ENCODE data around the gene SMG9. TPM values are rescaled to one million over a fixed set of nuclear protein-coding genes. Genes with fewer than 3 reads are reported as not detected.

The SMG9 gene
- total and polyA plus RNA-seq, 2 of the 13 experiments (the other 11 are each of a cell fraction or from before 2014, with no cell fraction given), result 16.1 to 18.7 TPM

DNA sequence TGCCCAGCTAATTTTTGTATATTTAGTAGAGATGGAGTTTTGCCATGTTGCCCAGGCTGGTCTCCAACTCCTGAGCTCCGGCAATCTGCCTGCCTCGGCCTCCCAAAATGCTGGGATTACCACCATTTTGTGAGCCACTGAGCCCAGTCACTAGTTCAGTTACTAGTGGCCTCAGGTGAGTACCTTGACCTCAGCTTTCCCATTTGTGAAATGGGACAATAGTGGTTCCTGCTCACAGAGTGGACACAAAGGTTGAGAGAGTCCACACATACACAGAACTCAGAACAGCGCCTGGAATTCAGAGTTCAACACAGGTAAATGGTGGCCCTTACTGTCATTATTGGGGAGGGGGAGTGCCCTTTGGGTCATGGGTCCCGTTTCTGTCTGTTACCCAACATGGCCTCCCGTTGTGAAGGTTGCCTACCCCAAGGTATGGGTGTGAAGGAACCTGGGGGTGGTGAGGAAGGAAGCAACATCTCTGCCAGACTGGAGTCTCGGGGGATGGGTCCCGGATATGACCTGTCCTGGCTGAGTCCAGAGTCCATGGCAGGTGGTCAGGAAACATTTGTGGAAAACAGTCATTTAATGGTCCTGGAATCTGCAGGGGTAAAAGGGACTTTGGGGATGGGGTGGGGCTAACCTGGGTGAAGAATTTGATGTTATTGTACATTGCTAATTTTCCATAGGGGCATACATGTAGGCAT, 50.6 kb downstream of the SMG9 start (continued):
- TF ChIP-seq, protein P1, sequence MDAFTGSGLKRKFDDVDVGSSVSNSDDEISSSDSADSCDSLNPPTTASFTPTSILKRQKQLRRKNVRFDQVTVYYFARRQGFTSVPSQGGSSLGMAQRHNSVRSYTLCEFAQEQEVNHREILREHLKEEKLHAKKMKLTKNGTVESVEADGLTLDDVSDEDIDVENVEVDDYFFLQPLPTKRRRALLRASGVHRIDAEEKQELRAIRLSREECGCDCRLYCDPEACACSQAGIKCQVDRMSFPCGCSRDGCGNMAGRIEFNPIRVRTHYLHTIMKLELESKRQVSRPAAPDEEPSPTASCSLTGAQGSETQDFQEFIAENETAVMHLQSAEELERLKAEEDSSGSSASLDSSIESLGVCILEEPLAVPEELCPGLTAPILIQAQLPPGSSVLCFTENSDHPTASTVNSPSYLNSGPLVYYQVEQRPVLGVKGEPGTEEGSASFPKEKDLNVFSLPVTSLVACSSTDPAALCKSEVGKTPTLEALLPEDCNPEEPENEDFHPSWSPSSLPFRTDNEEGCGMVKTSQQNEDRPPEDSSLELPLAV (CRISPR knock-in tag; conservative IDR thresholded peaks at IDR 0.05; ENCODE audit: low read depth), result no peak
- TF ChIP-seq MLX (CRISPR knock-in tag; IDR thresholded peaks at IDR 0.05) (no peak), PRDM4 (CRISPR knock-in tag; IDR thresholded peaks at IDR 0.05; ENCODE audit: borderline replicate concordance) (no peak), SMAD3 (CRISPR knock-in tag; IDR thresholded peaks at IDR 0.05) (no peak), ATRX (CRISPR knock-in tag; IDR thresholded peaks at IDR 0.05; ENCODE audit: borderline replicate concordance) (no peak), EP300 (IDR thresholded peaks at IDR 0.05; ENCODE audit: low read depth in 2 of 2, low read length in 2 of 2) (peak in 1 of 2 experiments; percentile 47; a peak in 1 of 4 replicates), EP300 (CRISPR knock-in tag; IDR thresholded peaks at IDR 0.05; ENCODE audit: borderline replicate concordance) (0 out of 2 replicates have a peak, but pooled peaks have one; percentile 52), NCOA5 (CRISPR knock-in tag; IDR thresholded peaks at IDR 0.05) (no peak), HNRNPLL (IDR thresholded peaks at IDR 0.05; ENCODE audit: low read depth, low read length, poor library complexity, severe bottlenecking) (no peak), ZNF232 (CRISPR knock-in tag; IDR thresholded peaks at IDR 0.05; ENCODE audit: borderline replicate concordance) (no peak), AKAP8 (CRISPR knock-in tag; IDR thresholded peaks at IDR 0.05) (no peak), ZNF280B (CRISPR knock-in tag; IDR thresholded peaks at IDR 0.05; ENCODE audit: borderline replicate concordance) (no peak), TEAD2 (CRISPR knock-in tag; IDR thresholded peaks at IDR 0.05) (no peak), ZFX (CRISPR knock-in tag; IDR thresholded peaks at IDR 0.05; ENCODE audit: low read depth) (no peak), STAT5B (CRISPR knock-in tag; IDR thresholded peaks at IDR 0.05) (no peak), FIP1L1 (IDR thresholded peaks at IDR 0.05; ENCODE audit: borderline replicate concordance, insufficient read depth, low read depth, low read length) (no peak), ZNF333 (CRISPR knock-in tag; IDR thresholded peaks at IDR 0.05; ENCODE audit: borderline replicate concordance) (no peak)
- TF ChIP-seq, protein P2, sequence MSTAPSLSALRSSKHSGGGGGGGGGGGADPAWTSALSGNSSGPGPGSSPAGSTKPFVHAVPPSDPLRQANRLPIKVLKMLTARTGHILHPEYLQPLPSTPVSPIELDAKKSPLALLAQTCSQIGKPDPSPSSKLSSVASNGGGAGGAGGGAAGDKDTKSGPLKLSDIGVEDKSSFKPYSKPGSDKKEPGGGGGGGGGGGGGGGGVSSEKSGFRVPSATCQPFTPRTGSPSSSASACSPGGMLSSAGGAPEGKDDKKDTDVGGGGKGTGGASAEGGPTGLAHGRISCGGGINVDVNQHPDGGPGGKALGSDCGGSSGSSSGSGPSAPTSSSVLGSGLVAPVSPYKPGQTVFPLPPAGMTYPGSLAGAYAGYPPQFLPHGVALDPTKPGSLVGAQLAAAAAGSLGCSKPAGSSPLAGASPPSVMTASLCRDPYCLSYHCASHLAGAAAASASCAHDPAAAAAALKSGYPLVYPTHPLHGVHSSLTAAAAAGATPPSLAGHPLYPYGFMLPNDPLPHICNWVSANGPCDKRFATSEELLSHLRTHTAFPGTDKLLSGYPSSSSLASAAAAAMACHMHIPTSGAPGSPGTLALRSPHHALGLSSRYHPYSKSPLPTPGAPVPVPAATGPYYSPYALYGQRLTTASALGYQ (CRISPR knock-in tag; IDR thresholded peaks at IDR 0.05), result no peak

Data from HepG2 (cell line).